K562 (cell line): Measurements from ENCODE around the gene ASGR1. TPM values are rescaled to one million over a fixed set of nuclear protein-coding genes. Genes with fewer than 3 reads are reported as not detected.

Source experiments
- ATAC-seq: fragments of 200-7000 bp; cut with Tn5 transposase; 3 replicates; pipeline ENCODE4 v1.9.1; 2020; ENCODE audit warnings: moderate library complexity
- BruUV-seq: library from RNA; stranded (reverse); fragments of 400-500 nt; replicated peaks from 2 replicates; lab custom pipeline; 2021; lab: Mats Ljungman, UMichigan
- CTCF ChIA-PET: fragments of 300-600 bp; formaldehyde crosslinking; extraction: SDS; loops from one replicate; lab custom pipeline; 2021; ENCODE audit warnings: low intra/inter-chr PET ratio; lab: Yijun Ruan, JAX
- POLR2A ChIA-PET: fragments of 300-600, 350-650 bp; sonication (Branson Sonifier 250); formaldehyde crosslinking; extraction: SDS; loops from one replicate; lab custom pipeline; 2021; ENCODE audit warnings: antibody characterized with exemption, inconsistent platforms; lab: Yijun Ruan, JAX
- DNase-seq, 4 experiments: peaks; one replicate each; pipeline versions ENCODE4 v3.0.0 to v3.0.0-alpha.2; 2011 to 2018; ENCODE audit warnings: low spot score in 3 of 4, mixed read lengths in 3 of 4; ENCODE audit errors: extremely low read depth in 1 of 4
- FAIRE-seq: peaks from 2 replicates; lab custom pipeline; 2011; peaks lifted over from hg19 to GRCh38; lab: Jason Lieb, UNC
- H2AFZ ChIP-seq: 2 replicates; pipeline ENCODE4 v1.6.0; 2011; ENCODE audit warnings: low read depth, low read length, control low read depth, inconsistent platforms
- H3K27ac ChIP-seq: fragments of 200-600 bp; 3 replicates; pipeline ENCODE4 v1.8.0; 2011; ENCODE audit warnings: low read depth, mild to moderate bottlenecking, control low read depth, inconsistent platforms, low read length, moderate library complexity, mixed read lengths; ENCODE audit errors: extremely low read depth
- H3K27me3 ChIP-seq, 2 experiments: fragments of 300-600 bp in 1 of 2; 2 replicates in 1 of 2; 3 replicates in 1 of 2; pipeline versions ENCODE4 v1.6.0 to v1.8.0; 2011; ENCODE audit warnings: inconsistent platforms in 2 of 2, low read length in 2 of 2, mild to moderate bottlenecking in 1 of 2, mixed read lengths in 1 of 2, moderate library complexity in 1 of 2; ENCODE audit not compliant: control insufficient read depth in 2 of 2, insufficient read depth in 2 of 2
- H3K36me3 ChIP-seq: fragments of 300-600 bp; 3 replicates; pipeline ENCODE4 v1.8.0; 2011; ENCODE audit warnings: mild to moderate bottlenecking, low read length, inconsistent platforms; ENCODE audit not compliant: control insufficient read depth, insufficient read depth
- H3K4me1 ChIP-seq, 2 experiments: fragments of 200-600 bp in 1 of 2; replicated peaks in 1 of 2; 2 replicates in 1 of 2; 3 replicates in 1 of 2; pipeline versions ENCODE4 v1.5.1 to v1.8.0; 2011; ENCODE audit warnings: inconsistent platforms in 2 of 2, low read length in 2 of 2, mild to moderate bottlenecking in 1 of 2, mixed read lengths in 1 of 2, moderate library complexity in 1 of 2; ENCODE audit not compliant: control insufficient read depth in 2 of 2, insufficient read depth in 2 of 2
- H3K4me2 ChIP-seq: 2 replicates; pipeline ENCODE4 v1.6.1; 2011; ENCODE audit warnings: low read length, control low read depth, inconsistent platforms, mixed read lengths; ENCODE audit not compliant: insufficient read depth
- H3K4me3 ChIP-seq: fragments of 200-600 bp; sonication (generic), shearing (Covaris generic); 2 replicates; pipeline ENCODE4 v1.5.1; 2016; ENCODE audit warnings: control low read depth, inconsistent platforms
- H3K79me2 ChIP-seq: fragments of 200-600 bp; 3 replicates; pipeline ENCODE4 v1.8.0; 2011; ENCODE audit warnings: low read length, inconsistent platforms; ENCODE audit not compliant: control insufficient read depth, insufficient read depth
- H3K9ac ChIP-seq, 2 experiments: 2 replicates each; pipeline versions ENCODE4 v1.6.0 to v1.6.1; 2011; ENCODE audit warnings: low read depth in 2 of 2, low read length in 2 of 2, control low read depth in 1 of 2, inconsistent platforms in 1 of 2, mild to moderate bottlenecking in 1 of 2, mixed read lengths in 1 of 2; ENCODE audit not compliant: insufficient read depth in 1 of 2
- H3K9me1 ChIP-seq: one replicate; pipeline ENCODE4 v1.6.0; 2011; ENCODE audit warnings: inconsistent platforms, mild to moderate bottlenecking, low read length, moderate library complexity; ENCODE audit not compliant: control insufficient read depth, insufficient read depth
- H3K9me3 ChIP-seq: replicated peaks from 2 replicates; pipeline ENCODE4 v1.5.1; 2011; ENCODE audit warnings: low read depth, low read length, inconsistent platforms; ENCODE audit not compliant: control insufficient read depth, insufficient read depth
- H4K20me1 ChIP-seq: replicated peaks from 2 replicates; pipeline ENCODE4 v1.6.1; 2011; ENCODE audit warnings: low read length, inconsistent platforms, mixed read lengths; ENCODE audit not compliant: control insufficient read depth, insufficient read depth
- FIP1L1 ChIP-seq: fragments of 200-400 bp; formaldehyde crosslinking; IDR thresholded peaks from 2 replicates; pipeline ENCODE4 v1.6.1; 2018; ENCODE audit warnings: mild to moderate bottlenecking, low read depth, low read length; ENCODE audit not compliant: poor library complexity, severe bottlenecking
- MXI1 ChIP-seq: IDR thresholded peaks from 2 replicates; pipeline ENCODE4 v1.6.1; 2011; ENCODE audit warnings: low read depth, mild to moderate bottlenecking, improper control_type of control experiment, low read length
- NR4A1 ChIP-seq, 2 experiments: fragments of 250-450 bp in 1 of 2; fragments of 450-650 bp in 1 of 2; sonication (Bioruptor Pico) in 1 of 2; IDR thresholded peaks; 2 replicates each; pipeline versions ENCODE4 v1.4.0 to v1.6.1; 2016 to 2020; ENCODE audit warnings: mild to moderate bottlenecking in 2 of 2, missing compliant biosample characterization in 1 of 2, missing genetic modification characterization in 1 of 2, moderate library complexity in 1 of 2
- POLR2G ChIP-seq: fragments of 200-400 bp; formaldehyde crosslinking; IDR thresholded peaks from 2 replicates; pipeline ENCODE4 v1.6.1; 2017; ENCODE audit warnings: low read depth, mild to moderate bottlenecking, antibody characterized with exemption, low read length, moderate library complexity
- SIX5 ChIP-seq, 2 experiments: IDR thresholded peaks; 2 replicates each; pipeline ENCODE4 v1.6.1; 2011; ENCODE audit warnings: low read length in 2 of 2, borderline replicate concordance in 1 of 2, low read depth in 1 of 2, mild to moderate bottlenecking in 1 of 2, moderate library complexity in 1 of 2; ENCODE audit not compliant: insufficient read depth in 1 of 2
- ZBTB1 ChIP-seq: sonication (generic); formaldehyde crosslinking; IDR thresholded peaks from 2 replicates; pipeline ENCODE4 v1.8.1; 2023; ENCODE audit warnings: missing genetic modification reagents, low read depth, mild to moderate bottlenecking, borderline replicate concordance
- ZEB2 ChIP-seq: fragments of 450-650 bp; IDR thresholded peaks from 2 replicates; pipeline ENCODE4 v1.6.1; 2016
- ZFP30 ChIP-seq: fragments of 250-450 bp; sonication (Bioruptor Pico); IDR thresholded peaks from 2 replicates; pipeline ENCODE4 v1.8.0; 2022; ENCODE audit warnings: moderate library complexity, mild to moderate bottlenecking, inconsistent platforms, borderline replicate concordance
- ZNF717 ChIP-seq: fragments of 250-450 bp; sonication (Bioruptor Pico); IDR thresholded peaks from 2 replicates; pipeline ENCODE4 v1.5.0; 2021
- WGBS: fragments of 100-300 bp; shearing (Covaris generic); methylation state at CpG from one replicate; pipeline ENCODE4 v1.1.6; 2016; ENCODE audit warnings: low coverage, mixed read lengths; ENCODE audit not compliant: insufficient coverage; ENCODE audit errors: missing lambda C conversion rate; 5-methylcytosine and 5-hydroxymethylcytosine counted together
- in situ Hi-C: fragments of 300-500 bp; cut with MboI; formaldehyde crosslinking; loops from 4 replicates; pipeline ENCODE4 v1.15.0; 2018; ENCODE audit warnings: inconsistent platforms, mixed read lengths
- intact Hi-C: fragments of 100-400 bp; cut with micrococcal nuclease; formaldehyde crosslinking; loops from 2 replicates; pipeline ENCODE4 v1.14.2; 2022
- polyA plus RNA-seq, 8 experiments: library from polyadenylated mRNA; depleted of rRNA in 4 of 8; stranded (reverse) in 5 of 8; unstranded in 3 of 8; fragments of >200 nt; fragmentation: Nextera tagmentation in 2 of 8; fragmentation: Illumina TruSeq in 1 of 8; extraction: Ambion mirVana in 2 of 8; extraction: Trizol in 1 of 8; gene quantifications; 2 replicates each; pipeline versions ENCODE4 v1.2.1 to v1.2.3, GENCODE V29; 2011 to 2014; ENCODE audit warnings: inconsistent platforms in 1 of 8, missing spikeins in 1 of 8
- total RNA-seq, 7 experiments: library from RNA; depleted of rRNA in 6 of 7; stranded (reverse); fragments of >200 nt in 6 of 7; fragmentation: Illumina TruSeq in 2 of 7; extraction: Trizol in 2 of 7; gene quantifications; 2 replicates each; pipeline versions ENCODE4 v1.2.1 to v1.2.3, GENCODE V29; 2011 to 2021; ENCODE audit warnings: low replicate concordance in 1 of 7
- TF ChIP-seq, protein P1 (sequence below): fragments of 250-450 bp; sonication (Bioruptor Pico); IDR thresholded peaks from 2 replicates; pipeline ENCODE4 v1.8.0; 2022; ENCODE audit warnings: inconsistent platforms
- TF ChIP-seq, protein P2 (sequence below): fragments of 200-400 bp; formaldehyde crosslinking; IDR thresholded peaks from 2 replicates; pipeline ENCODE4 v1.6.1; 2017; ENCODE audit warnings: mild to moderate bottlenecking, low read depth, low read length, moderate library complexity
- TF ChIP-seq, protein P3 (sequence below): IDR thresholded peaks from 2 replicates; pipeline ENCODE4 v1.6.1; 2011; ENCODE audit warnings: borderline replicate concordance, low read depth, mild to moderate bottlenecking, moderate library complexity, low read length; ENCODE audit not compliant: insufficient read depth, poor library complexity, severe bottlenecking
- TF ChIP-seq, protein P4 (sequence below): fragments of 450-650 bp; conservative IDR thresholded peaks from 2 replicates; pipeline ENCODE4 v1.6.1; 2016; ENCODE audit warnings: missing genetic modification characterization, low read depth, mild to moderate bottlenecking, control low read depth, missing compliant biosample characterization

ASGR1 gene
- total and polyA plus RNA-seq, 9 of the 15 experiments (the other 6 are each of a cell fraction or from before 2014, with no cell fraction given): 0.11 to 1.0 (median 0.64) TPM; not detected in 2

DNA sequence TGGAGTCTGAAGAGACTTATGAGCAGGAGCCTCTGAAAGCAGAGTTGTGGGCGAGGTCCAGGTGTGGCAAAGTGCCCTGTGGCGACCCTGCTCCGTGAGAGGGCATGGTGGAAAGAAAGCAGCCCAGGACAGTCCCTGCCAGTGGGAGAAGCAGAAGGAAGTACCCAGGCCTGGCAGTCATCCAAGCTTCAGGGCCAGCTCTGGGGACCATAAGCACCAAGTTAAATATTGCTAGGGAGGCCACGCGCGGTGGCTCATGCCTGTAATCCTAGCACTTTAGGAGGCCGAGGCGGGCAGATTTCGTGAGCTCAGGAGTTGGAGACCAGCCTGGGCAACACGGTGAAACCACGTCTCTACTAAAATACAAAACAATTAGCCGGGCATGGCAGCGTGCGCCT lies 4.9 kb upstream of the ASGR1 start:
- DNase-seq (no peak), ATAC-seq (no peak), FAIRE-seq (no peak)
- Histone ChIP-seq H3K4me3 (no peak overlapping the region), H3K36me3 (no peaks in the 10 kb centered on the region), H3K9me1 (no peaks in the 10 kb centered on the region), H4K20me1 (no peaks in the 10 kb centered on the region), H3K79me2 (no peaks in the 10 kb centered on the region), H3K9me3 (no peaks in the 10 kb centered on the region), H3K27me3 (no peaks in the 10 kb centered on the region), H2AFZ (no peak overlapping the region), H3K27ac (no peak overlapping the region), H3K9ac (no peak overlapping the region), H3K4me1 (no peaks in the 10 kb centered on the region; a peak in 1 of 5 replicates), H3K4me2 (no peak overlapping the region)
- intact Hi-C loops: no loop called here
- in situ Hi-C loops: no loop called here
- CTCF ChIA-PET: interaction anchor here (0.6 kb wide), 1 partner anchor 51 kb away, joined by 3 read pairs; no protein-coding TSS in a partner anchor
- POLR2A ChIA-PET: interaction anchor here (0.6 kb wide), 1 partner anchor 185 kb away, joined by 3 read pairs; no protein-coding TSS in a partner anchor
- BruUV-seq: no TSS peak
- WGBS: 56% methylated on average over 10 of the region's 14 CpGs
- TF ChIP-seq ZFP30: no peak
- no peak for TF ChIP-seq ZBTB1 (CRISPR knock-in tag)
- no peak for TF ChIP-seq SIX5 (IDR thresholded peaks at IDR 0.05; ENCODE audit: borderline replicate concordance in 1 of 2, insufficient read depth in 1 of 2, low read depth in 1 of 2, low read length in 2 of 2)
- TF ChIP-seq, protein P1, sequence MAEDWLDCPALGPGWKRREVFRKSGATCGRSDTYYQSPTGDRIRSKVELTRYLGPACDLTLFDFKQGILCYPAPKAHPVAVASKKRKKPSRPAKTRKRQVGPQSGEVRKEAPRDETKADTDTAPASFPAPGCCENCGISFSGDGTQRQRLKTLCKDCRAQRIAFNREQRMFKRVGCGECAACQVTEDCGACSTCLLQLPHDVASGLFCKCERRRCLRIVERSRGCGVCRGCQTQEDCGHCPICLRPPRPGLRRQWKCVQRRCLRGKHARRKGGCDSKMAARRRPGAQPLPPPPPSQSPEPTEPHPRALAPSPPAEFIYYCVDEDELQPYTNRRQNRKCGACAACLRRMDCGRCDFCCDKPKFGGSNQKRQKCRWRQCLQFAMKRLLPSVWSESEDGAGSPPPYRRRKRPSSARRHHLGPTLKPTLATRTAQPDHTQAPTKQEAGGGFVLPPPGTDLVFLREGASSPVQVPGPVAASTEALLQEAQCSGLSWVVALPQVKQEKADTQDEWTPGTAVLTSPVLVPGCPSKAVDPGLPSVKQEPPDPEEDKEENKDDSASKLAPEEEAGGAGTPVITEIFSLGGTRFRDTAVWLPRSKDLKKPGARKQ (CRISPR knock-in tag): no peak
- TF ChIP-seq POLR2G: no peak
- TF ChIP-seq NR4A1 (CRISPR knock-in tag; IDR thresholded peaks at IDR 0.05): no peak
- TF ChIP-seq NR4A1 (tag; IDR thresholded peaks at IDR 0.05): no peak
- TF ChIP-seq FIP1L1: no peak
- TF ChIP-seq ZEB2: no peak
- TF ChIP-seq, protein P2, sequence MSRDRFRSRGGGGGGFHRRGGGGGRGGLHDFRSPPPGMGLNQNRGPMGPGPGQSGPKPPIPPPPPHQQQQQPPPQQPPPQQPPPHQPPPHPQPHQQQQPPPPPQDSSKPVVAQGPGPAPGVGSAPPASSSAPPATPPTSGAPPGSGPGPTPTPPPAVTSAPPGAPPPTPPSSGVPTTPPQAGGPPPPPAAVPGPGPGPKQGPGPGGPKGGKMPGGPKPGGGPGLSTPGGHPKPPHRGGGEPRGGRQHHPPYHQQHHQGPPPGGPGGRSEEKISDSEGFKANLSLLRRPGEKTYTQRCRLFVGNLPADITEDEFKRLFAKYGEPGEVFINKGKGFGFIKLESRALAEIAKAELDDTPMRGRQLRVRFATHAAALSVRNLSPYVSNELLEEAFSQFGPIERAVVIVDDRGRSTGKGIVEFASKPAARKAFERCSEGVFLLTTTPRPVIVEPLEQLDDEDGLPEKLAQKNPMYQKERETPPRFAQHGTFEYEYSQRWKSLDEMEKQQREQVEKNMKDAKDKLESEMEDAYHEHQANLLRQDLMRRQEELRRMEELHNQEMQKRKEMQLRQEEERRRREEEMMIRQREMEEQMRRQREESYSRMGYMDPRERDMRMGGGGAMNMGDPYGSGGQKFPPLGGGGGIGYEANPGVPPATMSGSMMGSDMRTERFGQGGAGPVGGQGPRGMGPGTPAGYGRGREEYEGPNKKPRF: no peak
- TF ChIP-seq, protein P3, sequence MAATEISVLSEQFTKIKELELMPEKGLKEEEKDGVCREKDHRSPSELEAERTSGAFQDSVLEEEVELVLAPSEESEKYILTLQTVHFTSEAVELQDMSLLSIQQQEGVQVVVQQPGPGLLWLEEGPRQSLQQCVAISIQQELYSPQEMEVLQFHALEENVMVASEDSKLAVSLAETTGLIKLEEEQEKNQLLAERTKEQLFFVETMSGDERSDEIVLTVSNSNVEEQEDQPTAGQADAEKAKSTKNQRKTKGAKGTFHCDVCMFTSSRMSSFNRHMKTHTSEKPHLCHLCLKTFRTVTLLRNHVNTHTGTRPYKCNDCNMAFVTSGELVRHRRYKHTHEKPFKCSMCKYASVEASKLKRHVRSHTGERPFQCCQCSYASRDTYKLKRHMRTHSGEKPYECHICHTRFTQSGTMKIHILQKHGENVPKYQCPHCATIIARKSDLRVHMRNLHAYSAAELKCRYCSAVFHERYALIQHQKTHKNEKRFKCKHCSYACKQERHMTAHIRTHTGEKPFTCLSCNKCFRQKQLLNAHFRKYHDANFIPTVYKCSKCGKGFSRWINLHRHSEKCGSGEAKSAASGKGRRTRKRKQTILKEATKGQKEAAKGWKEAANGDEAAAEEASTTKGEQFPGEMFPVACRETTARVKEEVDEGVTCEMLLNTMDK: no peak
- TF ChIP-seq MXI1: no peak
- TF ChIP-seq, protein P4, sequence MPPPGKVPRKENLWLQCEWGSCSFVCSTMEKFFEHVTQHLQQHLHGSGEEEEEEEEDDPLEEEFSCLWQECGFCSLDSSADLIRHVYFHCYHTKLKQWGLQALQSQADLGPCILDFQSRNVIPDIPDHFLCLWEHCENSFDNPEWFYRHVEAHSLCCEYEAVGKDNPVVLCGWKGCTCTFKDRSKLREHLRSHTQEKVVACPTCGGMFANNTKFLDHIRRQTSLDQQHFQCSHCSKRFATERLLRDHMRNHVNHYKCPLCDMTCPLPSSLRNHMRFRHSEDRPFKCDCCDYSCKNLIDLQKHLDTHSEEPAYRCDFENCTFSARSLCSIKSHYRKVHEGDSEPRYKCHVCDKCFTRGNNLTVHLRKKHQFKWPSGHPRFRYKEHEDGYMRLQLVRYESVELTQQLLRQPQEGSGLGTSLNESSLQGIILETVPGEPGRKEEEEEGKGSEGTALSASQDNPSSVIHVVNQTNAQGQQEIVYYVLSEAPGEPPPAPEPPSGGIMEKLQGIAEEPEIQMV (tag): no peak
- no peak for TF ChIP-seq ZNF717 (CRISPR knock-in tag)
